T-helper 1 cell (primary cell): ENCODE measurements around the gene NOL12.

ENCODE experiments used
- DNase-seq, 5 donors: peaks; one replicate each; pipeline ENCODE4 v3.0.0-alpha.2; 2012 to 2020

The NOL12 gene

GRCh38 chr22:37659066-37659896 lies 26.9 kb upstream of the NOL12 start:
- DNase-seq, result peak in 1 of 5 donors; percentile 20

- no peak for DNase-seq
These were observed 26.0 kb upstream of the NOL12 start for GRCh38 chr22:37659897-37660708.

- DNase-seq, result no peak
These were observed 25.5 kb upstream of the NOL12 start for GRCh38 chr22:37660709-37661045.

GRCh38 chr22:37661160-37661924 lies 24.8 kb upstream of the NOL12 start:
- peak in 1 of 5 donors; percentile 21 for DNase-seq

- no peak for DNase-seq
These were observed 24.1 kb upstream of the NOL12 start for GRCh38 chr22:37662039-37662438.

- DNase-seq, result no peak
These were observed 22.5 kb upstream of the NOL12 start for GRCh38 chr22:37663521-37664140.

GRCh38 chr22:37664249-37665101 lies 21.7 kb upstream of the NOL12 start:
- no peak for DNase-seq

- DNase-seq, result no peak
These were observed 20.7 kb upstream of the NOL12 start for GRCh38 chr22:37665487-37665886.

GRCh38 chr22:37669586-37669985 lies 16.6 kb upstream of the NOL12 start:
- no peak for DNase-seq

- DNase-seq, result peak in 2 of 5 donors; percentile 33 to 41
These were observed 13.8 kb upstream of the NOL12 start for GRCh38 chr22:37672206-37672919.

- DNase-seq, result no peak
These were observed 13.2 kb upstream of the NOL12 start for GRCh38 chr22:37672920-37673455.

GRCh38 chr22:37674248-37674647 lies 11.9 kb upstream of the NOL12 start:
- no peak for DNase-seq

- peak; percentile 40 to 88 (median 53) for DNase-seq
These were observed 10.9 kb upstream of the NOL12 start, which contains the start of gene LGALS1 for GRCh38 chr22:37674951-37675929. TSS of gene LGALS1 (plus strand) at chr22:37675636. CDS start at chr22:37675703, 67 bp downstream.

GRCh38 chr22:37675930-37676735 lies 10.0 kb upstream of the NOL12 start:
- peak in 2 of 5 donors; percentile 23 to 33 for DNase-seq

GRCh38 chr22:37676736-37677492 lies 9.2 kb upstream of the NOL12 start:
- DNase-seq, result peak; percentile 86 to 95 (median 90)

- DNase-seq, result no peak
These were observed 8.6 kb upstream of the NOL12 start for GRCh38 chr22:37677493-37677974.

GRCh38 chr22:37678372-37678771 lies 7.8 kb upstream of the NOL12 start:
- no peak for DNase-seq
